A549 (cell line): Measurements from ENCODE around the gene RPS13.

Experiments
- CEBPB ChIP-seq, 2 experiments: fragments of >200 bp in 1 of 2; sonication (Bioruptor Twin) in 1 of 2; formaldehyde crosslinking in 1 of 2; IDR thresholded peaks; 2 replicates each; pipeline ENCODE4 v1.6.1; 2012 to 2016
- CTCF ChIP-seq: fragments of >200 bp; sonication (Bioruptor Twin); formaldehyde crosslinking; IDR thresholded peaks from 3 replicates; pipeline ENCODE4 v1.5.1; 2016
- HMGXB4 ChIP-seq: fragments of 250-450 bp; sonication (Bioruptor Pico); IDR thresholded peaks from 2 replicates; pipeline ENCODE4 v1.5.0; 2021; ENCODE audit warnings: mild to moderate bottlenecking, moderate library complexity, borderline replicate concordance
- KDM1A ChIP-seq: fragments of 200-600 bp; sonication (generic); IDR thresholded peaks from 2 replicates; pipeline ENCODE4 v1.6.1; 2016; ENCODE audit warnings: low read depth, mild to moderate bottlenecking
- MAFK ChIP-seq: fragments of 450-650 bp; IDR thresholded peaks from 2 replicates; pipeline ENCODE4 v1.6.1; 2014; ENCODE audit not compliant: partially characterized antibody
- POLR2A ChIP-seq: IDR thresholded peaks from 2 replicates; pipeline ENCODE4 v1.6.1; 2012; ENCODE audit warnings: mild to moderate bottlenecking, low read length
- RCOR1 ChIP-seq: fragments of 150-350 bp; IDR thresholded peaks from 2 replicates; pipeline ENCODE4 v1.6.1; 2014; ENCODE audit warnings: antibody characterized with exemption, low read length, low read depth
- TP53 ChIP-seq: fragments of 250-450 bp; sonication (Bioruptor Pico); IDR thresholded peaks from 2 replicates; pipeline ENCODE4 v1.5.0; 2021; ENCODE audit warnings: mild to moderate bottlenecking, moderate library complexity
- ZFP36 ChIP-seq: fragments of 450-650 bp; IDR thresholded peaks from 2 replicates; pipeline ENCODE4 v1.6.1; 2014; ENCODE audit warnings: borderline replicate concordance; ENCODE audit not compliant: partially characterized antibody
- TF ChIP-seq, protein P1 (sequence below): IDR thresholded peaks from 2 replicates; pipeline ENCODE4 v1.6.1; 2012

DNA sequence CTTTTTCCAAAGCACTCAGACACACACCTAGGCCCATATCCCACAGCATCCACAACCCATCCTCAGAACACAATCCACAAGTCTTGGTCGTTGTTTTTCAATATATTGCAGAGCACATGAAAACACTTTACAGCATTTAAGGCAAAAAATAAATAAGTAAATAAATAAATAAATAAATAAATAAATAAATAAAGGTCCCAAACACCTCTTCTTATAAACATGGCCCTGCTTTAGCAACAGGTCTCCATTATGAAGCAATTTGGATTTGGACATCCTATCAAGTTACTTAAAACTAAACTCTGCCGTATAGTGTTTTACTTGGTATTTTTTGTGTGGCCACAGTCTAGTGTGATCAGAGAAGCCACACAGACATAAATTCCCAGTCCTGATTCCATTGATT lies 52.5 kb downstream of the RPS13 start:
- TF ChIP-seq CTCF = no peak
- no peak for TF ChIP-seq RCOR1
- no peak for TF ChIP-seq ZFP36
- no peak for TF ChIP-seq KDM1A
- TF ChIP-seq TP53 (CRISPR knock-in tag) = no peak
- TF ChIP-seq, protein P1, sequence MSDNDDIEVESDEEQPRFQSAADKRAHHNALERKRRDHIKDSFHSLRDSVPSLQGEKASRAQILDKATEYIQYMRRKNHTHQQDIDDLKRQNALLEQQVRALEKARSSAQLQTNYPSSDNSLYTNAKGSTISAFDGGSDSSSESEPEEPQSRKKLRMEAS = no peak
- no peak for TF ChIP-seq POLR2A
- TF ChIP-seq CEBPB (IDR thresholded peaks at IDR 0.05) = no peak
- no peak for TF ChIP-seq HMGXB4 (CRISPR knock-in tag)
- no peak for TF ChIP-seq MAFK
